ENCODE measurements around the gene MYOCOS.

MYOCOS gene

DNA sequence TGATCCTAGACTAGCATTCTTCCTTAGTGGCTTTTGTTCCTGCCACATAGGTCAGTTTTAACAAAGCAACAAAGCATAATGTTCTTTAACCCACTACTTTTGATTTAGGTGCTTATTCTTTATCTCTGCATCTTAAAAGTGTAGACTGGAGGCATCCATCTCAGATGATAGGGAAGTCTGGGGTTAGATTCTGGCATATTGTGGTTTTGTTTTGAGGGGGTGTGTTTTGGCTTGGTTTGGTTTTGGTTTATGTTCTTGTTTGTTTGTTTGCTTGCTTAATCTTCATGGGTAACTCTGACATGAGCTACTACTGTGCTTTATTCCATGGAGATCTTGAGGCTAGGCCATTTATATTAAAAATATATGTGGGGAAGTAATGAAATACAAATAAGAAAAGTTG is 40.3 kb upstream of the MYOCOS start:
- no peak overlapping the region for H3K4me2 ChIP-seq (ENCODE audit: low read length)
- H3K36me3 ChIP-seq (ENCODE audit: control insufficient read depth, low read length): peaks cover 93% of the 10 kb centered on the region
- no peaks in the 10 kb centered on the region for H3K9me3 ChIP-seq (ENCODE audit: control insufficient read depth, insufficient read depth, low read length)
- no peaks in the 10 kb centered on the region for H3K4me1 ChIP-seq (ENCODE audit: control insufficient read depth, low read length)
- peaks cover 4% of the 10 kb centered on the region; the same call in 1 of the 2 replicates for H4K20me1 ChIP-seq (ENCODE audit: control insufficient read depth, insufficient read depth, low read depth, low read length)
- no peaks in the 10 kb centered on the region; the same call in 1 of the 2 replicates for H3F3A ChIP-seq (ENCODE audit: control insufficient read depth, insufficient read depth)
- no peaks in the 10 kb centered on the region for H3K9me2 ChIP-seq (replicated peaks; ENCODE audit: control insufficient read depth, low read length)
- H3K27ac ChIP-seq (ENCODE audit: low read depth, low read length): no peak overlapping the region
- no peak overlapping the region for H3K4me3 ChIP-seq (ENCODE audit: low read length)
- H3K27me3 ChIP-seq (ENCODE audit: control insufficient read depth, low read length): no peaks in the 10 kb centered on the region
- no peak for TF ChIP-seq EZH2phosphoT487 (IDR thresholded peaks at IDR 0.05; ENCODE audit: borderline replicate concordance, low read length)
- TF ChIP-seq, protein P1, sequence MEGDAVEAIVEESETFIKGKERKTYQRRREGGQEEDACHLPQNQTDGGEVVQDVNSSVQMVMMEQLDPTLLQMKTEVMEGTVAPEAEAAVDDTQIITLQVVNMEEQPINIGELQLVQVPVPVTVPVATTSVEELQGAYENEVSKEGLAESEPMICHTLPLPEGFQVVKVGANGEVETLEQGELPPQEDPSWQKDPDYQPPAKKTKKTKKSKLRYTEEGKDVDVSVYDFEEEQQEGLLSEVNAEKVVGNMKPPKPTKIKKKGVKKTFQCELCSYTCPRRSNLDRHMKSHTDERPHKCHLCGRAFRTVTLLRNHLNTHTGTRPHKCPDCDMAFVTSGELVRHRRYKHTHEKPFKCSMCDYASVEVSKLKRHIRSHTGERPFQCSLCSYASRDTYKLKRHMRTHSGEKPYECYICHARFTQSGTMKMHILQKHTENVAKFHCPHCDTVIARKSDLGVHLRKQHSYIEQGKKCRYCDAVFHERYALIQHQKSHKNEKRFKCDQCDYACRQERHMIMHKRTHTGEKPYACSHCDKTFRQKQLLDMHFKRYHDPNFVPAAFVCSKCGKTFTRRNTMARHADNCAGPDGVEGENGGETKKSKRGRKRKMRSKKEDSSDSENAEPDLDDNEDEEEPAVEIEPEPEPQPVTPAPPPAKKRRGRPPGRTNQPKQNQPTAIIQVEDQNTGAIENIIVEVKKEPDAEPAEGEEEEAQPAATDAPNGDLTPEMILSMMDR (IDR thresholded peaks at IDR 0.05; ENCODE audit: low read depth, low read length, poor library complexity, severe bottlenecking): no peak
- no peaks in the 10 kb centered on the region for H3K79me2 ChIP-seq (ENCODE audit: control insufficient read depth, low read length)

DNA sequence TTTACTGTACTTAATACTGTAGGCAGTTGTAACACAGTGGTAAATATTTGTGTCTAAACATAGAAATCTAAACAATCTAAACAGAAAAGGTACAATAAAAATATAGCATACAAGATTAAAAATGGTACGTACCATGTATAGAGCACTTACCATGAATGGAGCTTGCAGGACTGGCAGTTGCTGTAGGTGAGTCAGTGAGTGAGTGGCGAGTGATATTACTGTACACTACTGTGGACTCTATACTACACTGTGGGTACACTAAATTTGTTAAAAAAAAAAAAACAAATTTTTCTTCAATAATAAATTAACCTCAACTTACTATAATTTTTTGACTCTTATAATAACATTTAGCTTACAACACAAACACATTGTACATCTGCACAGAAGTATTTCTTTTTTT is 39.5 kb upstream of the MYOCOS start:
- peaks cover 4% of the 10 kb centered on the region; the same call in 1 of the 2 replicates for H4K20me1 ChIP-seq (ENCODE audit: control insufficient read depth, insufficient read depth, low read depth, low read length)
- H3K9me2 ChIP-seq (replicated peaks; ENCODE audit: control insufficient read depth, low read length): no peaks in the 10 kb centered on the region
- H3K4me3 ChIP-seq (ENCODE audit: low read length): no peak overlapping the region
- no peaks in the 10 kb centered on the region for H3K9me3 ChIP-seq (ENCODE audit: control insufficient read depth, insufficient read depth, low read length)
- no peaks in the 10 kb centered on the region; the same call in 1 of the 2 replicates for H3F3A ChIP-seq (ENCODE audit: control insufficient read depth, insufficient read depth)
- no peak overlapping the region for H3K4me2 ChIP-seq (ENCODE audit: low read length)
- H3K27ac ChIP-seq (ENCODE audit: low read depth, low read length): no peak overlapping the region
- H3K27me3 ChIP-seq (ENCODE audit: control insufficient read depth, low read length): no peaks in the 10 kb centered on the region
- no peaks in the 10 kb centered on the region for H3K79me2 ChIP-seq (ENCODE audit: control insufficient read depth, low read length)
- TF ChIP-seq, protein P1 (IDR thresholded peaks at IDR 0.05; ENCODE audit: low read depth, low read length, poor library complexity, severe bottlenecking): no peak
- no peak for TF ChIP-seq EZH2phosphoT487 (IDR thresholded peaks at IDR 0.05; ENCODE audit: borderline replicate concordance, low read length)
- H3K36me3 ChIP-seq (ENCODE audit: control insufficient read depth, low read length): peaks cover 93% of the 10 kb centered on the region
- H3K4me1 ChIP-seq (ENCODE audit: control insufficient read depth, low read length): no peaks in the 10 kb centered on the region

DNA sequence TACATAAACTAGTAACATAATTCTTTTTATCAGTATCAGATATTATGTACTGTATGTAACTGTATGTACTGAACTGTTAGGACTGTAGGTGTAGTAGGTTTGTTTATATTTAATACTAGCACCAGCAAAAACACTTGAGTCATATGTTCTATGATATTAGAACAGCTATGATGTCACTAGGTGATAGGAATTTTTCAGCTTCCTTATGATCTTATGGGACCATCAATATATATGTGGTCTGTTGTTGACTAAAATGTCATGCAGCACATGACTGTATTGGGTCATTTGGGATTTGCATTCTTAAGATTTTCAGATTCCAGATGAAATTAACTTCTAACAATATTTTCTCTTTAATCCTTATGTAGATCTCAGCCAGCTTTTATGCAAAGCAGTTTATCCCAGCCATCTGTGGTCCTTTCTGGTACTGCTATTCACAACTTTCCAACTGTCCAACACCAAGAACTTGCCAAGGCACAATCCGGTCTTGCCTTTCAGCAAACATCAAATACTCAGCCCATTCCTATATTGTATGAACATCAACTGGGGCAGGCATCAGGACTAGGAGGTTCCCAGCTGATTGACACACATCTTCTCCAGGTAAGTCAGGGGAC is 38.3 kb upstream of the MYOCOS start:
- H3K36me3 ChIP-seq (ENCODE audit: control insufficient read depth, low read length): peaks cover 91% of the 10 kb centered on the region
- peaks cover 4% of the 10 kb centered on the region; the same call in 1 of the 2 replicates for H4K20me1 ChIP-seq (ENCODE audit: control insufficient read depth, insufficient read depth, low read depth, low read length)
- H3K27ac ChIP-seq (ENCODE audit: low read depth, low read length): no peak overlapping the region

More for the DNA sequence above, 38.3 kb upstream of the MYOCOS start:
- no peak for TF ChIP-seq EZH2phosphoT487 (IDR thresholded peaks at IDR 0.05; ENCODE audit: borderline replicate concordance, low read length)
- TF ChIP-seq, protein P1 (IDR thresholded peaks at IDR 0.05; ENCODE audit: low read depth, low read length, poor library complexity, severe bottlenecking): no peak
- H3K9me2 ChIP-seq (replicated peaks; ENCODE audit: control insufficient read depth, low read length): no peaks in the 10 kb centered on the region
- no peaks in the 10 kb centered on the region; the same call in 1 of the 2 replicates for H3F3A ChIP-seq (ENCODE audit: control insufficient read depth, insufficient read depth)
- no peaks in the 10 kb centered on the region for H3K79me2 ChIP-seq (ENCODE audit: control insufficient read depth, low read length)
- H3K4me2 ChIP-seq (ENCODE audit: low read length): no peak overlapping the region
- H3K9me3 ChIP-seq (ENCODE audit: control insufficient read depth, insufficient read depth, low read length): no peaks in the 10 kb centered on the region
- H3K4me3 ChIP-seq (ENCODE audit: low read length): no peak overlapping the region
- no peaks in the 10 kb centered on the region for H3K4me1 ChIP-seq (ENCODE audit: control insufficient read depth, low read length)
- H3K27me3 ChIP-seq (ENCODE audit: control insufficient read depth, low read length): no peaks in the 10 kb centered on the region
